GM21423 (cell line): Measurements from ENCODE around the gene GRIK3.

ENCODE experiments used
- ATAC-seq: cut with Tn5 transposase; IDR thresholded peaks from one replicate; pipeline ENCODE4 v1.9.1; 2021; ENCODE audit warnings: mild to moderate bottlenecking, moderate library complexity; ENCODE audit not compliant: unreplicated experiment

GRIK3 gene

GRCh38 chr1:36882536-36883285 lies 151.6 kb downstream of the GRIK3 start:
- no peak for ATAC-seq

- ATAC-seq: no peak
Observed at GRCh38 chr1:36881541-36881940, 152.8 kb downstream of the GRIK3 start.

- ATAC-seq: no peak
Observed at GRCh38 chr1:36881068-36881405, 153.3 kb downstream of the GRIK3 start.

- ATAC-seq: no peak
Observed at GRCh38 chr1:36880155-36881067, 153.9 kb downstream of the GRIK3 start.

- no peak for ATAC-seq
Observed at GRCh38 chr1:36879613-36880012, 154.7 kb downstream of the GRIK3 start.

GRCh38 chr1:36876990-36877389 lies 157.3 kb downstream of the GRIK3 start:
- ATAC-seq: no peak

- no peak for ATAC-seq
Observed at GRCh38 chr1:36874271-36875060, 159.8 kb downstream of the GRIK3 start.

GRCh38 chr1:36872858-36873257 lies 161.5 kb downstream of the GRIK3 start:
- ATAC-seq: no peak

GRCh38 chr1:36872126-36872754 lies 162.1 kb downstream of the GRIK3 start:
- ATAC-seq: no peak

- no peak for ATAC-seq
Observed at GRCh38 chr1:36871146-36871971, 163.0 kb downstream of the GRIK3 start.

GRCh38 chr1:36869826-36870225 lies 164.5 kb downstream of the GRIK3 start:
- ATAC-seq: no peak

- ATAC-seq: no peak
Observed at GRCh38 chr1:36869054-36869453, 165.3 kb downstream of the GRIK3 start.

GRCh38 chr1:36867575-36867974 lies 166.7 kb downstream of the GRIK3 start:
- no peak for ATAC-seq

- ATAC-seq: no peak
Observed at GRCh38 chr1:36866169-36866814, 168.0 kb downstream of the GRIK3 start.

- no peak for ATAC-seq
Observed at GRCh38 chr1:36865602-36865900, 168.8 kb downstream of the GRIK3 start.

- no peak for ATAC-seq
Observed at GRCh38 chr1:36864823-36865601, 169.3 kb downstream of the GRIK3 start.

GRCh38 chr1:36864182-36864822 lies 170.0 kb downstream of the GRIK3 start:
- ATAC-seq: no peak

- ATAC-seq: no peak
Observed at GRCh38 chr1:36863500-36863899, 170.8 kb downstream of the GRIK3 start.
